ACC112 (cell line): ENCODE results near the gene TIMP3.

Experiments used
- H2AFZ ChIP-seq: fragments of 200-600 bp; sonication (generic); one replicate; pipeline ENCODE4 v1.6.0; 2017; ENCODE audit warnings: antibody characterized with exemption, low read length; ENCODE audit not compliant: unreplicated experiment
- H3K27ac ChIP-seq: fragments of 200-600 bp; sonication (generic); 2 replicates; pipeline ENCODE4 v1.5.1; 2014; ENCODE audit warnings: low read depth, mild to moderate bottlenecking, antibody characterized with exemption, low read length, moderate library complexity
- H3K27me3 ChIP-seq: fragments of 200-600 bp; sonication (generic); 2 replicates; pipeline ENCODE4 v1.6.1; 2014; ENCODE audit warnings: mild to moderate bottlenecking, antibody characterized with exemption, low read length, moderate library complexity, mixed read lengths; ENCODE audit not compliant: insufficient read depth
- H3K36me3 ChIP-seq: fragments of 200-600 bp; sonication (generic); 2 replicates; pipeline ENCODE4 v1.6.1; 2016; ENCODE audit warnings: mild to moderate bottlenecking, antibody characterized with exemption, low read length, moderate library complexity, mixed read lengths; ENCODE audit not compliant: insufficient read depth
- H3K4me1 ChIP-seq: fragments of 200-600 bp; sonication (generic); one replicate; pipeline ENCODE4 v1.6.1; 2016; ENCODE audit warnings: low read length, mixed read lengths; ENCODE audit not compliant: insufficient read depth, unreplicated experiment, control insufficient read depth
- H3K4me3 ChIP-seq: fragments of 200-600 bp; sonication (generic); 2 replicates; pipeline ENCODE4 v1.5.1; 2014; ENCODE audit warnings: mild to moderate bottlenecking, low read depth, low read length
- H3K79me2 ChIP-seq: fragments of 200-600 bp; sonication (generic); one replicate; pipeline ENCODE4 v1.6.0; 2016; ENCODE audit warnings: low read length; ENCODE audit not compliant: control insufficient read depth, unreplicated experiment, insufficient read depth

The TIMP3 gene

GRCh38 chr22:32846780-32847491 lies 45.4 kb downstream of the TIMP3 start:
- Histone ChIP-seq H3K4me3 (no peak overlapping the region), H2AFZ (no peak overlapping the region), H3K36me3 (no peaks in the 10 kb centered on the region), H3K27me3 (no peaks in the 10 kb centered on the region), H3K79me2 (no peaks in the 10 kb centered on the region), H3K27ac (no peak overlapping the region), H3K4me1 (no peaks in the 10 kb centered on the region)

GRCh38 chr22:32848226-32848625 lies 46.7 kb downstream of the TIMP3 start:
- Histone ChIP-seq H3K4me1 (no peaks in the 10 kb centered on the region), H3K79me2 (no peaks in the 10 kb centered on the region), H3K27me3 (no peaks in the 10 kb centered on the region), H3K4me3 (no peak overlapping the region), H2AFZ (no peak overlapping the region), H3K36me3 (no peaks in the 10 kb centered on the region), H3K27ac (no peak overlapping the region)

- Histone ChIP-seq H3K4me1 (no peaks in the 10 kb centered on the region), H2AFZ (no peak overlapping the region), H3K79me2 (no peaks in the 10 kb centered on the region), H3K27ac (no peak overlapping the region), H3K36me3 (no peaks in the 10 kb centered on the region), H3K4me3 (no peak overlapping the region), H3K27me3 (no peaks in the 10 kb centered on the region)
Observed at GRCh38 chr22:32849501-32849900, 48.0 kb downstream of the TIMP3 start.

GRCh38 chr22:32850157-32850556 lies 48.7 kb downstream of the TIMP3 start:
- Histone ChIP-seq H3K27ac (no peak overlapping the region), H3K4me3 (no peak overlapping the region), H3K27me3 (no peaks in the 10 kb centered on the region), H2AFZ (no peak overlapping the region), H3K79me2 (no peaks in the 10 kb centered on the region), H3K4me1 (no peaks in the 10 kb centered on the region), H3K36me3 (no peaks in the 10 kb centered on the region)

- H2AFZ ChIP-seq, result no peak overlapping the region
- no peak overlapping the region for H3K27ac ChIP-seq
- no peaks in the 10 kb centered on the region for H3K4me1 ChIP-seq
- no peaks in the 10 kb centered on the region for H3K79me2 ChIP-seq
- no peaks in the 10 kb centered on the region for H3K36me3 ChIP-seq
- H3K4me3 ChIP-seq, result no peak overlapping the region
- no peaks in the 10 kb centered on the region for H3K27me3 ChIP-seq
Observed at GRCh38 chr22:32850591-32851517, 49.3 kb downstream of the TIMP3 start.

- Histone ChIP-seq H3K4me3 (no peak overlapping the region), H3K79me2 (no peaks in the 10 kb centered on the region), H3K4me1 (no peaks in the 10 kb centered on the region), H2AFZ (no peak overlapping the region), H3K27me3 (no peaks in the 10 kb centered on the region), H3K27ac (no peak overlapping the region), H3K36me3 (no peaks in the 10 kb centered on the region)
Observed at GRCh38 chr22:32852395-32853251, 51.1 kb downstream of the TIMP3 start.

GRCh38 chr22:32853662-32854061 lies 52.2 kb downstream of the TIMP3 start:
- no peaks in the 10 kb centered on the region for H3K4me1 ChIP-seq
- no peak overlapping the region for H3K4me3 ChIP-seq

GRCh38 chr22:32854351-32854804 lies 52.9 kb downstream of the TIMP3 start:
- no peak overlapping the region for H3K27ac ChIP-seq
- H3K36me3 ChIP-seq, result no peaks in the 10 kb centered on the region
- no peaks in the 10 kb centered on the region for H3K4me1 ChIP-seq
- H3K27me3 ChIP-seq, result no peaks in the 10 kb centered on the region
- H2AFZ ChIP-seq, result no peak overlapping the region
- H3K79me2 ChIP-seq, result no peaks in the 10 kb centered on the region
- H3K4me3 ChIP-seq, result no peak overlapping the region

More at GRCh38 chr22:32853662-32854061, 52.2 kb downstream of the TIMP3 start:
- Histone ChIP-seq H3K27me3 (no peaks in the 10 kb centered on the region), H2AFZ (no peak overlapping the region), H3K27ac (no peak overlapping the region), H3K79me2 (no peaks in the 10 kb centered on the region), H3K36me3 (no peaks in the 10 kb centered on the region)

- no peaks in the 10 kb centered on the region for H3K36me3 ChIP-seq
- H3K79me2 ChIP-seq, result no peaks in the 10 kb centered on the region
Observed at GRCh38 chr22:32855045-32855756, 53.7 kb downstream of the TIMP3 start.

More at GRCh38 chr22:32855045-32855756, 53.7 kb downstream of the TIMP3 start:
- H3K27me3 ChIP-seq, result no peaks in the 10 kb centered on the region
- no peak overlapping the region for H3K27ac ChIP-seq
- no peaks in the 10 kb centered on the region for H3K4me1 ChIP-seq
- no peak overlapping the region for H2AFZ ChIP-seq
- H3K4me3 ChIP-seq, result no peak overlapping the region
